Effector CD4-positive, alpha-beta T cell (primary cell): ENCODE results near the gene LYG2.
"Not testable (repeated sequence)": the region's sequence is repeated elsewhere in the genome, so short reads cannot be mapped to it uniquely, and the experiment has no call there.

Experiments used
- DNase-seq: peaks from one replicate; pipeline ENCODE4 v3.0.0-alpha.2; 2020

The LYG2 gene

GRCh38 chr2:99200076-99200800 lies 55.2 kb downstream of the LYG2 start:
- DNase-seq: no peak

GRCh38 chr2:99198103-99198841 lies 57.2 kb downstream of the LYG2 start:
- no peak for DNase-seq

GRCh38 chr2:99192364-99192763 lies 63.1 kb downstream of the LYG2 start:
- DNase-seq: not testable (repeated sequence)
